GM23338 (cell line): ENCODE measurements around the gene IDI2. TPM values are rescaled to one million over a fixed set of nuclear protein-coding genes. Genes with fewer than 3 reads are reported as not detected.

Experiments
- ATAC-seq: fragments of 200-7000 bp; cut with Tn5 transposase; 3 replicates; pipeline ENCODE4 v1.9.1; 2020
- DNase-seq: peaks from one replicate; pipeline ENCODE4 v3.0.0-alpha.2; 2015; ENCODE audit warnings: low spot score
- H2AFZ ChIP-seq: fragments of 200-600 bp; sonication (generic); 2 replicates; pipeline ENCODE4 v1.8.0; 2016; ENCODE audit warnings: antibody characterized with exemption, mild to moderate bottlenecking, moderate library complexity
- H3F3A ChIP-seq: fragments of 200-600 bp; sonication (generic); replicated peaks from 2 replicates; pipeline ENCODE4 v1.8.0; 2017; ENCODE audit warnings: antibody characterized with exemption, mixed run types, low read depth
- H3K27ac ChIP-seq: fragments of 200-600 bp; sonication (generic); 2 replicates; pipeline ENCODE4 v1.6.1; 2016; ENCODE audit warnings: low read depth
- H3K27me3 ChIP-seq: fragments of 200-600 bp; sonication (generic); 2 replicates; pipeline ENCODE4 v1.8.0; 2016; ENCODE audit warnings: mild to moderate bottlenecking, mixed run types, moderate library complexity; ENCODE audit not compliant: insufficient read depth
- H3K36me3 ChIP-seq: fragments of 200-600 bp; sonication (generic); 2 replicates; pipeline ENCODE4 v1.8.0; 2016; ENCODE audit warnings: mild to moderate bottlenecking; ENCODE audit not compliant: insufficient read depth
- H3K4me1 ChIP-seq: fragments of 200-600 bp; sonication (generic); 2 replicates; pipeline ENCODE4 v1.8.0; 2016; ENCODE audit warnings: mild to moderate bottlenecking, moderate library complexity; ENCODE audit not compliant: insufficient read depth
- H3K4me2 ChIP-seq: fragments of 200-600 bp; sonication (generic); 2 replicates; pipeline ENCODE4 v1.7.1; 2017; ENCODE audit warnings: mixed run types
- H3K4me3 ChIP-seq: fragments of 200-600 bp; sonication (generic); 2 replicates; pipeline ENCODE4 v1.6.1; 2016; ENCODE audit warnings: mixed run types
- H3K79me2 ChIP-seq: fragments of 200-600 bp; sonication (generic); replicated peaks from 2 replicates; pipeline ENCODE4 v1.8.0; 2017; ENCODE audit warnings: mild to moderate bottlenecking; ENCODE audit not compliant: insufficient read depth
- H3K9me2 ChIP-seq: fragments of 200-600 bp; sonication (generic); 2 replicates; pipeline ENCODE4 v1.8.0; 2017; ENCODE audit not compliant: insufficient read depth
- H4K20me1 ChIP-seq: fragments of 200-600 bp; sonication (generic); replicated peaks from 2 replicates; pipeline ENCODE4 v1.8.0; 2017; ENCODE audit warnings: mild to moderate bottlenecking; ENCODE audit not compliant: insufficient read depth
- H3K27ac Mint-ChIP-seq: 2 replicates; pipeline ENCODE4 v1.8.0; 2020; ENCODE audit warnings: inconsistent platforms, mild to moderate bottlenecking, moderate library complexity, mixed read lengths
- H3K27me3 Mint-ChIP-seq: 3 replicates; pipeline ENCODE4 v1.8.0; 2022; ENCODE audit warnings: low read depth, mild to moderate bottlenecking, moderate library complexity, mixed read lengths, inconsistent platforms; ENCODE audit not compliant: insufficient read depth, poor library complexity
- H3K36me3 Mint-ChIP-seq: 3 replicates; pipeline ENCODE4 v1.8.0; 2021; ENCODE audit warnings: low read depth, mild to moderate bottlenecking, inconsistent platforms, moderate library complexity, mixed read lengths
- H3K4me1 Mint-ChIP-seq: 3 replicates; pipeline ENCODE4 v1.8.0; 2020; ENCODE audit warnings: mild to moderate bottlenecking, inconsistent platforms, mixed read lengths
- H3K4me3 Mint-ChIP-seq: 3 replicates; pipeline ENCODE4 v1.8.0; 2021; ENCODE audit warnings: moderate library complexity, mild to moderate bottlenecking, inconsistent platforms, mixed read lengths
- H3K9me3 Mint-ChIP-seq: 3 replicates; pipeline ENCODE4 v1.8.0; 2020; ENCODE audit warnings: moderate library complexity, mild to moderate bottlenecking, inconsistent platforms, mixed read lengths
- CREB1 ChIP-seq: fragments of 250-450 bp; sonication (Bioruptor Pico); IDR thresholded peaks from 2 replicates; pipeline ENCODE4 v1.5.0; 2020; ENCODE audit warnings: low read depth, mild to moderate bottlenecking, moderate library complexity
- EZH2 ChIP-seq: fragments of 200-600 bp; sonication (generic); IDR thresholded peaks from one replicate; pipeline ENCODE4 v1.8.0; 2017; ENCODE audit warnings: antibody characterized with exemption, mild to moderate bottlenecking, low read depth; ENCODE audit not compliant: unreplicated experiment
- EZH2phosphoT487 ChIP-seq: fragments of 200-600 bp; sonication (generic); IDR thresholded peaks from one replicate; pipeline ENCODE4 v1.8.1; 2018; ENCODE audit warnings: antibody characterized with exemption; ENCODE audit not compliant: unreplicated experiment
- JUNB ChIP-seq: IDR thresholded peaks from one replicate; pipeline ENCODE4 v1.6.1; 2016; ENCODE audit warnings: antibody characterized with exemption; ENCODE audit not compliant: unreplicated experiment
- POLR2AphosphoS5 ChIP-seq: IDR thresholded peaks from 2 replicates; pipeline ENCODE4 v1.6.1; 2016; ENCODE audit warnings: antibody characterized with exemption, low read depth
- STAT1 ChIP-seq: IDR thresholded peaks from one replicate; pipeline ENCODE4 v1.6.1; 2016; ENCODE audit warnings: antibody characterized with exemption; ENCODE audit not compliant: unreplicated experiment
- ZNF114 ChIP-seq: fragments of 250-450 bp; sonication (Bioruptor Pico); IDR thresholded peaks from 2 replicates; pipeline ENCODE4 v1.5.0; 2020; ENCODE audit warnings: mild to moderate bottlenecking, moderate library complexity
- ZNF331 ChIP-seq: fragments of 250-450 bp; sonication (Bioruptor Pico); IDR thresholded peaks from 2 replicates; pipeline ENCODE4 v1.5.0; 2020; ENCODE audit warnings: low read depth, mild to moderate bottlenecking, moderate library complexity
- polyA plus RNA-seq: library from polyadenylated mRNA; unstranded; fragments of >200 nt; fragmentation: Nextera tagmentation; extraction: Ambion mirVana; gene quantifications from 2 replicates; pipeline ENCODE4 v1.2.1, GENCODE V29; 2016
- total RNA-seq: library from RNA; depleted of rRNA; stranded (reverse); fragments of >200 nt; shearing (Covaris generic); gene quantifications from 2 replicates; pipeline ENCODE4 v1.2.3, GENCODE V29; 2014
- TF ChIP-seq, protein P1 (sequence below): IDR thresholded peaks from one replicate; pipeline ENCODE4 v1.6.1; 2018; ENCODE audit warnings: antibody characterized with exemption; ENCODE audit not compliant: unreplicated experiment
- TF ChIP-seq, protein P2 (sequence below): IDR thresholded peaks from 2 replicates; pipeline ENCODE4 v1.6.1; 2016; ENCODE audit warnings: antibody characterized with exemption
- TF ChIP-seq, protein P3 (sequence below), 2 experiments: fragments of 200-600 bp in 1 of 2; sonication (generic) in 1 of 2; conservative IDR thresholded peaks; 2 replicates each; pipeline versions ENCODE4 v1.5.1 to v1.6.1; 2016 to 2017; ENCODE audit warnings: antibody characterized with exemption in 2 of 2, low read depth in 2 of 2, mild to moderate bottlenecking in 2 of 2, moderate library complexity in 1 of 2

The IDI2 gene
- total and polyA plus RNA-seq, 2 experiments from 2014 or later: not detected

DNA sequence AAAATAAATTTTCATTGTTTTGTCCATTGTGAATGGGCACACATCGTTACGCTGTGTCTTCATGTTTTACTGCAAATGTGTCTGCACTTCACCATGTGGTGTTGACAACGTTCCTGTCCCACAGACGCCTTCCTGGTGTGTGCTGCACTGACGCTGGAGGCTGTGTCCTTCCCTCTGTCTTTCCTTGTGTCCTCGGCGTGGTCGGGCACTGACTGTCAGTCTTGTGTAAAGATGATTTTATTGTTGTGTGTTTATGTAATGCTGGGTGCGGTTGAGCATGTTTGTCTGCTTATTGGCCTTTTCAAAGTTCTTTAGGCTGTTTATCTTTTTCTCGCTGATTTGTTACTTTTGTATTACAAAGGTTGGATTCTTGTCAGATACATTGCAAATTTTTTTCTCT, 18.1 kb downstream of the IDI2 start (continued):
- TF ChIP-seq, protein P1, sequence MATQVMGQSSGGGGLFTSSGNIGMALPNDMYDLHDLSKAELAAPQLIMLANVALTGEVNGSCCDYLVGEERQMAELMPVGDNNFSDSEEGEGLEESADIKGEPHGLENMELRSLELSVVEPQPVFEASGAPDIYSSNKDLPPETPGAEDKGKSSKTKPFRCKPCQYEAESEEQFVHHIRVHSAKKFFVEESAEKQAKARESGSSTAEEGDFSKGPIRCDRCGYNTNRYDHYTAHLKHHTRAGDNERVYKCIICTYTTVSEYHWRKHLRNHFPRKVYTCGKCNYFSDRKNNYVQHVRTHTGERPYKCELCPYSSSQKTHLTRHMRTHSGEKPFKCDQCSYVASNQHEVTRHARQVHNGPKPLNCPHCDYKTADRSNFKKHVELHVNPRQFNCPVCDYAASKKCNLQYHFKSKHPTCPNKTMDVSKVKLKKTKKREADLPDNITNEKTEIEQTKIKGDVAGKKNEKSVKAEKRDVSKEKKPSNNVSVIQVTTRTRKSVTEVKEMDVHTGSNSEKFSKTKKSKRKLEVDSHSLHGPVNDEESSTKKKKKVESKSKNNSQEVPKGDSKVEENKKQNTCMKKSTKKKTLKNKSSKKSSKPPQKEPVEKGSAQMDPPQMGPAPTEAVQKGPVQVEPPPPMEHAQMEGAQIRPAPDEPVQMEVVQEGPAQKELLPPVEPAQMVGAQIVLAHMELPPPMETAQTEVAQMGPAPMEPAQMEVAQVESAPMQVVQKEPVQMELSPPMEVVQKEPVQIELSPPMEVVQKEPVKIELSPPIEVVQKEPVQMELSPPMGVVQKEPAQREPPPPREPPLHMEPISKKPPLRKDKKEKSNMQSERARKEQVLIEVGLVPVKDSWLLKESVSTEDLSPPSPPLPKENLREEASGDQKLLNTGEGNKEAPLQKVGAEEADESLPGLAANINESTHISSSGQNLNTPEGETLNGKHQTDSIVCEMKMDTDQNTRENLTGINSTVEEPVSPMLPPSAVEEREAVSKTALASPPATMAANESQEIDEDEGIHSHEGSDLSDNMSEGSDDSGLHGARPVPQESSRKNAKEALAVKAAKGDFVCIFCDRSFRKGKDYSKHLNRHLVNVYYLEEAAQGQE: no peak
- no peak for TF ChIP-seq STAT1

DNA sequence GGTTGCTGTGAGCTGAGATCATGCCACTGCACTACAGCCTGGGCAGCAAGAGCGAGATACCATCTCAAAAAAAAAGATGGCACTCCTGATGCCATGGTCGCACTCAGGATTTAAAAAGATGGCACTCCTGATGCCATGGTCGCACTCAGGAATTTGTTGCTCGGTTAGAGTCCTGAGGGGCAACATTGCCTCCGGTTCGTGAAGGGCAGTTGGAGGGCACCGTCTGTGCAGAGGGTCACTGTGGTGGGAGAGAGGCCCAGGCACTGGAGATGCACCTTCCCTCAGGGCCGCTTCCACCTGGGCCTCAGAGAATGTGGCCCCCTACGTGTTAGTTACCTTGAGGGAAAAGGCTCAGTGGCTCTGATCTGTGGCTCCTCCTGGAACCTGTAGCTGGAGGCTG, 19.1 kb downstream of the IDI2 start:
- Histone ChIP-seq H3K9me2 (no peaks in the 10 kb centered on the region), H3F3A (peaks cover 4% of the 10 kb centered on the region; the same call in 1 of the 2 replicates), H3K4me1 (no peaks in the 10 kb centered on the region), H3K27me3 (no peaks in the 10 kb centered on the region), H3K4me2 (no peak overlapping the region), H3K4me3 (no peak overlapping the region), H3K36me3 (peaks cover 81% of the 10 kb centered on the region), H4K20me1 (peaks cover 33% of the 10 kb centered on the region), H3K27ac (no peak overlapping the region), H3K79me2 (peaks cover 36% of the 10 kb centered on the region), H2AFZ (no peak overlapping the region)
- DNase-seq (no peak), ATAC-seq (no peak)
- no peak overlapping the region for H3K27ac Mint-ChIP-seq
- H3K36me3 Mint-ChIP-seq: peaks cover 98% of the 10 kb centered on the region
- no peaks in the 10 kb centered on the region for H3K9me3 Mint-ChIP-seq
- H3K4me3 Mint-ChIP-seq: no peak overlapping the region
- peaks cover 9% of the 10 kb centered on the region for H3K27me3 Mint-ChIP-seq
- peaks cover 4% of the 10 kb centered on the region; the same call in 2 of the 3 replicates for H3K4me1 Mint-ChIP-seq
- TF ChIP-seq ZNF331 (CRISPR knock-in tag) (no peak), STAT1 (no peak), EZH2phosphoT487 (no peak), ZNF114 (CRISPR knock-in tag) (no peak), EZH2 (no peak), CREB1 (CRISPR knock-in tag) (no peak), JUNB (no peak), POLR2AphosphoS5 (no peak)
- TF ChIP-seq, protein P2, sequence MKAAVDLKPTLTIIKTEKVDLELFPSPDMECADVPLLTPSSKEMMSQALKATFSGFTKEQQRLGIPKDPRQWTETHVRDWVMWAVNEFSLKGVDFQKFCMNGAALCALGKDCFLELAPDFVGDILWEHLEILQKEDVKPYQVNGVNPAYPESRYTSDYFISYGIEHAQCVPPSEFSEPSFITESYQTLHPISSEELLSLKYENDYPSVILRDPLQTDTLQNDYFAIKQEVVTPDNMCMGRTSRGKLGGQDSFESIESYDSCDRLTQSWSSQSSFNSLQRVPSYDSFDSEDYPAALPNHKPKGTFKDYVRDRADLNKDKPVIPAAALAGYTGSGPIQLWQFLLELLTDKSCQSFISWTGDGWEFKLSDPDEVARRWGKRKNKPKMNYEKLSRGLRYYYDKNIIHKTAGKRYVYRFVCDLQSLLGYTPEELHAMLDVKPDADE: no peak
- TF ChIP-seq, protein P1: no peak
- TF ChIP-seq, protein P3, sequence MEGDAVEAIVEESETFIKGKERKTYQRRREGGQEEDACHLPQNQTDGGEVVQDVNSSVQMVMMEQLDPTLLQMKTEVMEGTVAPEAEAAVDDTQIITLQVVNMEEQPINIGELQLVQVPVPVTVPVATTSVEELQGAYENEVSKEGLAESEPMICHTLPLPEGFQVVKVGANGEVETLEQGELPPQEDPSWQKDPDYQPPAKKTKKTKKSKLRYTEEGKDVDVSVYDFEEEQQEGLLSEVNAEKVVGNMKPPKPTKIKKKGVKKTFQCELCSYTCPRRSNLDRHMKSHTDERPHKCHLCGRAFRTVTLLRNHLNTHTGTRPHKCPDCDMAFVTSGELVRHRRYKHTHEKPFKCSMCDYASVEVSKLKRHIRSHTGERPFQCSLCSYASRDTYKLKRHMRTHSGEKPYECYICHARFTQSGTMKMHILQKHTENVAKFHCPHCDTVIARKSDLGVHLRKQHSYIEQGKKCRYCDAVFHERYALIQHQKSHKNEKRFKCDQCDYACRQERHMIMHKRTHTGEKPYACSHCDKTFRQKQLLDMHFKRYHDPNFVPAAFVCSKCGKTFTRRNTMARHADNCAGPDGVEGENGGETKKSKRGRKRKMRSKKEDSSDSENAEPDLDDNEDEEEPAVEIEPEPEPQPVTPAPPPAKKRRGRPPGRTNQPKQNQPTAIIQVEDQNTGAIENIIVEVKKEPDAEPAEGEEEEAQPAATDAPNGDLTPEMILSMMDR (conservative IDR thresholded peaks at IDR 0.05; ENCODE audit: low read depth in 2 of 2): no peak
